ENCODE measurements around the gene SLC25A39. TPM values are rescaled to one million over a fixed set of nuclear protein-coding genes. Genes with fewer than 3 reads are reported as not detected.

SLC25A39 gene
- total and polyA plus RNA-seq, 2 of the 4 experiments (the other 2 are of a cell fraction): 49.1 to 99.7 TPM

- H2BK15ac ChIP-seq (ENCODE audit: low read depth, low read length): no peak overlapping the region
- DNase-seq (no peak), ATAC-seq (ENCODE audit: low read depth) (no peak)
- no peak overlapping the region for H3K18ac ChIP-seq (ENCODE audit: low read depth, low read length)
- H3K79me1 ChIP-seq (ENCODE audit: low read depth in 1 of 2, low read length in 2 of 2): no peaks in the 10 kb centered on the region
- H4K5ac ChIP-seq (ENCODE audit: low read depth, low read length): no peak overlapping the region
- no peaks in the 10 kb centered on the region for H4K20me1 ChIP-seq (ENCODE audit: insufficient read depth, low read length)
- no peak overlapping the region for H3K4me3 ChIP-seq (ENCODE audit: insufficient read depth, low read depth, low read length)
- no peak overlapping the region for H3K27ac ChIP-seq (ENCODE audit: insufficient read depth, low read length)
- no peak overlapping the region for H2BK20ac ChIP-seq (ENCODE audit: low read depth, low read length)
- POLR2A ChIA-PET (ENCODE audit: unreplicated experiment): interaction anchor here (0.6 kb wide), 1 partner anchor 28 kb away, joined by 7 read pairs; no protein-coding TSS in a partner anchor
- no peak overlapping the region for H3K9ac ChIP-seq (ENCODE audit: low read depth, low read length)
- no peak overlapping the region for H3K23ac ChIP-seq (ENCODE audit: low read depth, low read length)
- H3K36me3 ChIP-seq (ENCODE audit: control insufficient read depth, insufficient read depth, low read length): no peaks in the 10 kb centered on the region
- no peak overlapping the region for H3K4me2 ChIP-seq (ENCODE audit: low read depth, low read length)
- H3K4me1 ChIP-seq (ENCODE audit: control insufficient read depth, insufficient read depth, low read length): peaks cover 4% of the 10 kb centered on the region; the same call in 1 of the 2 replicates
- H2AK5ac ChIP-seq (ENCODE audit: low read depth, low read length): no peak overlapping the region
- BruUV-seq (replicated peaks): no TSS peak
- no peak overlapping the region for H2BK5ac ChIP-seq (ENCODE audit: low read depth, low read length, poor library complexity, severe bottlenecking)
- in situ Hi-C loops (cut with MboI; ENCODE audit: low sequenced_read_pairs): no loop called here
- TF ChIP-seq MXI1 (IDR thresholded peaks at IDR 0.05; ENCODE audit: borderline replicate concordance, low read depth, low read length) (no peak), MAZ (IDR thresholded peaks at IDR 0.05; ENCODE audit: borderline replicate concordance, low read depth, low read length) (no peak), RAD21 (IDR thresholded peaks at IDR 0.05; ENCODE audit: low read length) (no peak), POLR2A (IDR thresholded peaks at IDR 0.05; ENCODE audit: low read depth, low read length) (no peak), NFE2L2 (IDR thresholded peaks at IDR 0.05; ENCODE audit: low read depth, low read length) (no peak)
- TF ChIP-seq, protein P1, sequence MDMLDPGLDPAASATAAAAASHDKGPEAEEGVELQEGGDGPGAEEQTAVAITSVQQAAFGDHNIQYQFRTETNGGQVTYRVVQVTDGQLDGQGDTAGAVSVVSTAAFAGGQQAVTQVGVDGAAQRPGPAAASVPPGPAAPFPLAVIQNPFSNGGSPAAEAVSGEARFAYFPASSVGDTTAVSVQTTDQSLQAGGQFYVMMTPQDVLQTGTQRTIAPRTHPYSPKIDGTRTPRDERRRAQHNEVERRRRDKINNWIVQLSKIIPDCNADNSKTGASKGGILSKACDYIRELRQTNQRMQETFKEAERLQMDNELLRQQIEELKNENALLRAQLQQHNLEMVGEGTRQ (IDR thresholded peaks at IDR 0.05; ENCODE audit: low read depth, low read length): no peak
- H3K9me3 ChIP-seq (ENCODE audit: control insufficient read depth, insufficient read depth, low read length): no peaks in the 10 kb centered on the region
- H3K9me1 ChIP-seq (ENCODE audit: insufficient read depth, low read length): no peaks in the 10 kb centered on the region
- intact Hi-C loops (cut with micrococcal nuclease): loop anchor here (5.0 kb wide), 1 partner anchor 82 kb away; no protein-coding TSS in a partner anchor
- H2AK9ac ChIP-seq (replicated peaks; ENCODE audit: low read depth, low read length, poor library complexity): no peak overlapping the region
- peaks cover 37% of the 10 kb centered on the region for H3K27me3 ChIP-seq (ENCODE audit: control insufficient read depth, insufficient read depth, low read length)
- CTCF ChIA-PET: no interaction called here
- dilution Hi-C loops (cut with HindIII; ENCODE audit: low sequenced_read_pairs, unreplicated experiment): no loop called here
- no peak overlapping the region for H4K91ac ChIP-seq (ENCODE audit: insufficient read depth, low read depth, low read length)
- no peak overlapping the region for H4K8ac ChIP-seq (ENCODE audit: low read depth in 2 of 2, low read length in 2 of 2)
- H2AFZ ChIP-seq (replicated peaks; ENCODE audit: low read length, poor library complexity): no peak overlapping the region
- no peak overlapping the region for H3K56ac ChIP-seq (ENCODE audit: extremely low read depth, insufficient read depth, low read length)
- H2BK120ac ChIP-seq (ENCODE audit: low read depth, low read length): no peak overlapping the region
- no peak overlapping the region for H3K14ac ChIP-seq (replicated peaks; ENCODE audit: low read depth, low read length)
- H3K4ac ChIP-seq (ENCODE audit: low read depth, low read length): no peak overlapping the region
Measured at GRCh38 chr17:44304651-44305050, 20.0 kb downstream of the SLC25A39 start.

Measured in IMR-90 (cell line).